Measurements from ENCODE around the gene STOML2. TPM values are rescaled to one million over a fixed set of nuclear protein-coding genes. Genes with fewer than 3 reads are reported as not detected.
A peak's percentile ranks its signal among the peaks of the same experiment; 100 is the strongest.

The STOML2 gene
- total RNA-seq, 2 donors from 2014 or later = 51.7 to 84.1 TPM

GRCh38 chr9:35070823-35071813, 31.8 kb downstream of the STOML2 start:
- H3K4me3 ChIP-seq = peak overlapping the region; percentile 97
- H3K4me1 ChIP-seq (ENCODE audit: control insufficient read depth in 1 of 2, low read depth in 2 of 2) = peaks cover 20 to 43% of the 10 kb centered on the region in 2 donors
- ATAC-seq (ENCODE audit: insufficient number of reproducible peaks, low FRiP score, low read depth) (no peak), DNase-seq (ENCODE audit: low spot score) (no peak)
- peaks cover 18% of the 10 kb centered on the region for H3K36me3 ChIP-seq
- no peaks in the 10 kb centered on the region for H3K9me3 ChIP-seq
- TF ChIP-seq CTCF (IDR thresholded peaks at IDR 0.05) = no peak
- H3K27ac ChIP-seq = peak overlapping the region; percentile 100
- H3K27me3 ChIP-seq (replicated peaks; ENCODE audit: insufficient read depth) = no peaks in the 10 kb centered on the region

GRCh38 chr9:35069020-35069419, 33.9 kb downstream of the STOML2 start:
- Histone ChIP-seq H3K4me1 (ENCODE audit: control insufficient read depth in 1 of 2, low read depth in 2 of 2) (peaks cover 20 to 43% of the 10 kb centered on the region in 2 donors), H3K36me3 (peaks cover 39% of the 10 kb centered on the region), H3K4me3 (peak overlapping the region; percentile 10), H3K27me3 (replicated peaks; ENCODE audit: insufficient read depth) (no peaks in the 10 kb centered on the region), H3K9me3 (no peaks in the 10 kb centered on the region), H3K27ac (no peak overlapping the region)
- DNase-seq (ENCODE audit: low spot score) (no peak), ATAC-seq (ENCODE audit: insufficient number of reproducible peaks, low FRiP score, low read depth) (no peak)
- no peak for TF ChIP-seq CTCF (IDR thresholded peaks at IDR 0.05)

- Histone ChIP-seq H3K4me3 (no peak overlapping the region), H3K27ac (no peak overlapping the region), H3K36me3 (peaks cover 59% of the 10 kb centered on the region), H3K9me3 (no peaks in the 10 kb centered on the region), H3K4me1 (ENCODE audit: control insufficient read depth in 1 of 2, low read depth in 2 of 2) (peaks cover 20 to 43% of the 10 kb centered on the region in 2 donors), H3K27me3 (replicated peaks; ENCODE audit: insufficient read depth) (no peaks in the 10 kb centered on the region)
- no peak for TF ChIP-seq CTCF (IDR thresholded peaks at IDR 0.05)
- DNase-seq (ENCODE audit: low spot score) (no peak), ATAC-seq (ENCODE audit: insufficient number of reproducible peaks, low FRiP score, low read depth) (no peak)
Measured at GRCh38 chr9:35067056-35067455, 35.9 kb downstream of the STOML2 start.

GRCh38 chr9:35060548-35061207, 42.3 kb downstream of the STOML2 start:
- H3K36me3 ChIP-seq = peaks cover 95% of the 10 kb centered on the region
- TF ChIP-seq CTCF (IDR thresholded peaks at IDR 0.05) = no peak
- H3K4me3 ChIP-seq = no peak overlapping the region
- H3K27me3 ChIP-seq (replicated peaks; ENCODE audit: insufficient read depth) = no peaks in the 10 kb centered on the region
- H3K27ac ChIP-seq = no peak overlapping the region
- H3K9me3 ChIP-seq = no peaks in the 10 kb centered on the region
- ATAC-seq (ENCODE audit: insufficient number of reproducible peaks, low FRiP score, low read depth) (no peak), DNase-seq (ENCODE audit: low spot score) (no peak)
- H3K4me1 ChIP-seq (ENCODE audit: control insufficient read depth in 1 of 2, low read depth in 2 of 2) = no peaks in the 10 kb centered on the region

GRCh38 chr9:35059438-35059837, 43.5 kb downstream of the STOML2 start:
- Histone ChIP-seq H3K4me3 (no peak overlapping the region), H3K4me1 (ENCODE audit: control insufficient read depth in 1 of 2, low read depth in 2 of 2) (no peaks in the 10 kb centered on the region), H3K27me3 (replicated peaks; ENCODE audit: insufficient read depth) (no peaks in the 10 kb centered on the region), H3K9me3 (no peaks in the 10 kb centered on the region), H3K36me3 (peaks cover 86% of the 10 kb centered on the region), H3K27ac (no peak overlapping the region)
- TF ChIP-seq CTCF (IDR thresholded peaks at IDR 0.05) = no peak
- ATAC-seq (ENCODE audit: insufficient number of reproducible peaks, low FRiP score, low read depth) = no peak
- no peak for DNase-seq (ENCODE audit: low spot score)

Measured in thoracic aorta (tissue), 2 donors.